GM06990 (cell line): ENCODE data around the gene ASAP2.

Experiments used
- DNase-seq: peaks from one replicate; pipeline ENCODE4 v3.0.0-alpha.2; 2011; ENCODE audit not compliant: insufficient read length; ENCODE audit errors: extremely low read depth
- H3K27me3 ChIP-seq: replicated peaks from 2 replicates; pipeline ENCODE4 v1.6.0; 2011; ENCODE audit warnings: low read length; ENCODE audit not compliant: control insufficient read depth, insufficient read depth
- H3K36me3 ChIP-seq: 2 replicates; pipeline ENCODE4 v1.5.1; 2011; ENCODE audit warnings: low read length; ENCODE audit not compliant: control insufficient read depth, insufficient read depth
- H3K4me3 ChIP-seq: replicated peaks from 2 replicates; pipeline ENCODE4 v1.5.1; 2011; ENCODE audit warnings: low read depth, mild to moderate bottlenecking, control low read depth, low read length
- CTCF ChIP-seq: IDR thresholded peaks from 2 replicates; pipeline ENCODE4 v1.5.1; 2011; ENCODE audit warnings: low read length, control low read depth, mild to moderate bottlenecking, inconsistent platforms; ENCODE audit not compliant: insufficient read depth, poor library complexity, severe bottlenecking

The ASAP2 gene

GRCh38 chr2:9235147-9236044 lies 28.8 kb downstream of the ASAP2 start:
- Histone ChIP-seq H3K27me3 (peaks cover 2% of the 10 kb centered on the region; the same call in 1 of the 2 replicates), H3K4me3 (no peak overlapping the region), H3K36me3 (no peaks in the 10 kb centered on the region)
- no peak for TF ChIP-seq CTCF
- DNase-seq, result no peak

GRCh38 chr2:9236045-9236344 lies 29.4 kb downstream of the ASAP2 start:
- no peak for TF ChIP-seq CTCF
- H3K4me3 ChIP-seq, result no peak overlapping the region

GRCh38 chr2:9236867-9237266 lies 30.3 kb downstream of the ASAP2 start:
- DNase-seq, result no peak
- TF ChIP-seq CTCF, result no peak
- Histone ChIP-seq H3K27me3 (peaks cover 2% of the 10 kb centered on the region; the same call in 1 of the 2 replicates), H3K4me3 (no peak overlapping the region), H3K36me3 (no peaks in the 10 kb centered on the region)

More at GRCh38 chr2:9236045-9236344, 29.4 kb downstream of the ASAP2 start:
- Histone ChIP-seq H3K27me3 (peaks cover 2% of the 10 kb centered on the region; the same call in 1 of the 2 replicates), H3K36me3 (no peaks in the 10 kb centered on the region)
- no peak for DNase-seq

GRCh38 chr2:9237831-9238230 lies 31.2 kb downstream of the ASAP2 start:
- TF ChIP-seq CTCF, result no peak
- Histone ChIP-seq H3K27me3 (no peaks in the 10 kb centered on the region; the same call in 1 of the 2 replicates), H3K36me3 (no peaks in the 10 kb centered on the region), H3K4me3 (no peak overlapping the region)
- no peak for DNase-seq

GRCh38 chr2:9238591-9239326 lies 32.1 kb downstream of the ASAP2 start:
- TF ChIP-seq CTCF, result no peak
- H3K27me3 ChIP-seq, result no peaks in the 10 kb centered on the region; the same call in 1 of the 2 replicates
- no peak for DNase-seq
- no peak overlapping the region for H3K4me3 ChIP-seq
- H3K36me3 ChIP-seq, result no peaks in the 10 kb centered on the region
